NCI-H1105 (cell line): ENCODE results near the gene DUSP15.
A peak's percentile ranks its signal among the peaks of the same experiment; 100 is the strongest.

Source experiments
- DNase-seq: peaks from one replicate; lab custom pipeline; 2025; lab: John Stamatoyannopoulos, UW

DUSP15 gene

DNA sequence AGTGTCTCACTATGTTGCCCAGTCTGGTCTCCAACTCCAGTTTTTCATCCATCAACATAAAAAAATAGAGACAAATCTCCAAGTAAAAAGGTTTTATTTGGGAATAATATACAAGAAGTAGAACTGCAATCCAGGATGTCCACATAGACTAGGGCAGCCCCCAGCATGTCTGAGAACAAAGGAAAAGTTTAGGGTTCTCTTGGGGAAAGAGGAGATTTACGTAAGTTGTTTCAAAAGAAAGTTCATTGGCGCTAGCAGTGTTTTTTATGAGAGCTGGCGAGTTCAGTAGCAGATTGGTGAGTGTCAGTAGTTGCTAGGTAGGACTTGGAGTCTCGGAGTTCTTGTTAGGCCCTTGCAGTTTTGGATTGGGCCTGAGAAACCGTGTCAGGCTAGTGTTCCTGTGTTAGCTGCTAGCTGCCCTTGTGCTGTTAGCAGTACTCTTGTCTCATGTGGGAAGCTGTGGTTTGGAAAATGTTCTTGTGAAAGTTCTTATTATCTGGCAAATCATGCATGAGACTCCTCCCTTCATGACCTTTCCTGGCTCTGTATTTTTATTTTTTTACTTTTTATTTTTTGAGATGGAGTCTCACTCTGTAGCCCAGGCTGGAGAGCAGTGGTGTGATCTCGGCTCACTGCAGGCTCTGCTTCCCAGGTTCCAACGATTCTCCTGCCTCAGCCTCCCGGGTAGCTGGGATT, 24.8 kb upstream of the DUSP15 start:
- DNase-seq = no peak

DNA sequence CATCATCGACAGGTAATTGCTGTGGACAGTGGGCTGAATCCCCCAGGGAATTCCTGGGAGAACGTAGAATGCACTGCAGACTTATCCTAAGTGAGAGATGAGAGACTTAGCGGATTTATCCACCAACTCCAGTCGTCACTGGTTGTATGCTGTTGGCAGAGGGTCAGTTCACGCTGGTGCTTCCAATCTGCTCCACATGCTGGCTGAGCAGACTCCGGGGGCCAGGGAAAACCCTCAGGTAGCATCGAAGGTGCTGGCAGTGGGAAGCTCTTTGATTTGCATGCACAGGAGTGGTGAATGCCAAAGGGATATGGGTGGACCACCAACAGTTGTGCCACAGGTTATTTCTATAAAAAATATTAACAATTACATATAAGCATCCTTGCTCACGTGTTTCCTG, 20.3 kb upstream of the DUSP15 start:
- no peak for DNase-seq

DNA sequence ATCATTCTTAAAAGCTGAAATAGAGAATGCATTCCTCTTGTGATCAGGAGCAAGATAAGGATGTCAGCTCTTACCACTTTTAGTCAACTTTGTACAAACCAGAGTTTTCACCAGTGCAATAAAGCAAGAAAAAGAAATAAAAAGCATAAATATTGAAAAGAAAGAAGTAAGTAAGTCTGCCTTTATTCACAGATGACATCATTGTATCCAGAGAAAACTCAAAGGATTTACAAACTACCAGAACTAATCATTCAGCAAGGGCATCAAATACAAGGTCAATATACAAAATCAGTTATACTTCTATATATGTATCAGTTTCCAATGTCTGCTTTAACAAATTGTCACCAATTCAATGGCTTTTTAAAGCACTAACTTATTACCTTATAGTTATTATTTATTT, 13.5 kb upstream of the DUSP15 start:
- DNase-seq = no peak

DNA sequence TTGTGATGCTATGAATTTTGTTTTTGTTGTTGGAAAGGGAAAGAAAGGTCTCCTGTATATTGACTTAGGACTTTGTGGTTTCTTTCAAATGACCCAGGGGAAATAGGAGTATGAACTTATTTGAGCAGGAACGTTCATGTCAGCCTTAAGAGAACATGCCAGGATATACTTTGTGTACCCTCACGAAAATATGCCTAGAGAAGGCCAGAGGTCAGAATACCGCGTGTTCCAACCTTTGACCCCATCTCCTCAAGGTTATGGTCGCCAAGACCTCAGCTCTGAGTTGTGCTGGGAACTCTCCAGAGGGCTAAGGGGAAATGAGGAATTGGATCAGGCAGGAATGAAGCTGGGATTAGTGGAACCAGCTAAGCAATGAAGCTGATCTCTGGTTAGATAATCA, 11.6 kb upstream of the DUSP15 start:
- no peak for DNase-seq

DNA sequence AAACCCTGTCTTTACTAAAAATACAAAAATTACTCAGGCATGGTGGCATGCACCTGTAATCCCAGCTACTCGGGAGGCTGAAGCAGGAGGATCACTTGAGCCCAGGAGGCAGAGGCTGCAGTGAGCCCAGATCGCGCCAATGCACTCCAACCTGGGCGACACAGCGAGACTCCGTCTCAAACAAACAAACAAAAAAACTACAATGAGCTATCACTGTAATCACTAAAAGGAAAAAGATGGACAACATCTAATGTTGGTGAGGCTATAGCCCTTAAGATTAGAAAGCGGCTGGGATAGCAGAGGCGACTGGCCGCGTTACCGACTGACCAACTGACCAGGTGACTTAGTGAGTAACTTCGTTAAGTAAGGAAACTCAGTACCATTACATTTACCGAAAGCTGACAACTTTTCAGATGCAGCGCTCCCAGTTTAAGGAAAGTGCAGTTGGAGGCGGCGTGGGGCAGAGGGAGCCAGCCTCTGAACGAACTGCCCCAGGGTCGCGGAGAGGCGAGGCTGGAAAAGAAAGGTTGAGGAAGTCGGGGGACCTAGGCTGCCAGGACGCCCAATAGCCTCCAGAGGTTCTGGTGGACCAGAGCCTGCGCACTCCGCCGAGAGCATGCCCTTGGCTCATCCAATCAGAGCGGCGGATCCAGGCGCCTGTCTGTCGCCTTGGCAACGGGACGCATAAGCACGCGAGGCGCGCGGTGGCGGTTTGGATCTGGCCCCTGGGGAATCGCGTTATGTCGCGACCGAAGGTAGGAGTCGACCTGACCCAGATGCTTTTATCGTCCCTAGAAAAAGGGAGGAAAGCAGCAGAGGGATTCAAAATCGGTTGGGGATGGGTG, 9.0 kb upstream of the DUSP15 start:
- DNase-seq = peak; percentile 97

DNA sequence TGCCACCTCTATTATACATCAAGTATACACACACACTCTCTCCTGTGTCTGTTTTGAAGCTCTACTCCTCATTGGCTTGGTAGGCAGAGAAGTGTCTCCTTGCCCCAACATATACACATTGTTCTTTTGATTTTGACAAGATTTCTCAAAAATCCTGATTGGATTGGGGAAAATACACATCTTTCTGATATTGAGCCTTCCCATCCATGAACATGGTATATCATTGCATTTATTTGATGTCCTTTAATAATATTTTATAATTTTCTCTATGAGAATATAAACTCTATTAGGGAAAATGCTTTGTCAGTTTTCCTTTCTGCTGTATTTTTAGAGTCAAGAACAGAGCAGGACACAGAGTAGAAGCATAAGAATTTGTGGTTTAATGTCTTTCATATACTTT, 7.4 kb upstream of the DUSP15 start:
- no peak for DNase-seq

DNA sequence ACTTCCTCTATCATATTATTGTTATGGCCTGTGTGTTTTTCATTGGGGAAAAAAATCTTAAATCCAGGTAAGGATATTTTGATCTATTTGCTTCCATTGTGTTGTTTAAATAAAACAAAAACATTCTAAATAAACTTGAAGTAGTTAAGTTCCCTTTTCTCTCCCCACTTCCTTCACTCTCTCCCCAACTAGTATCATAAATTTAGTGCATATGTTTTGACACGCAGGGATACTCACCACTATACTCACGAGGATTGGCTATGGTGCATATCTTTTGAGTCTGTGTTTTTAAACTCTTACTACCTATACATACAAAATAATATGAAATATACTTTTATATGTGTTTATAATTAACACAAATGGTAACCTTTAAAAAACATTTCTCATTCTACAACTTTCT, 5.3 kb upstream of the DUSP15 start:
- DNase-seq = no peak

DNA sequence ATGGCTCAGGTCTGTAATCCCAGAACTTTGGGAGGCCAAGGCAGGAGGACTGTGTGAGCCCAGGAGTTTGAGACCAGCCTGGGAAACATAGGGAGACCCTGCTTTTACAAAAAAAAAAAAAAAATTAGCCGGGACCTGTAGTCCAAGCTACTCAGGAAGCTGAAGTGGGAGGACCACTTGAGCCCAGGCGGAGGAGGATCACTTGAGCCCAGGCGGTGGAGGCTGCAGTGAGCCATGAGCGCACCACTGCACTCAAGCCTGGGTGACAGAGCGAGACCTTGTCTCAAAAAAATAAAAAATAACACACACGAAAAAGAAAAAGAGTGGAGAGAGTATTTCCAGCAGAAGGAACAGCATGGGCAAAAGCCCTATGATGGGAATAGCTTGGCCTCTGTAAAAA, 2.1 kb upstream of the DUSP15 start:
- DNase-seq = no peak

DNA sequence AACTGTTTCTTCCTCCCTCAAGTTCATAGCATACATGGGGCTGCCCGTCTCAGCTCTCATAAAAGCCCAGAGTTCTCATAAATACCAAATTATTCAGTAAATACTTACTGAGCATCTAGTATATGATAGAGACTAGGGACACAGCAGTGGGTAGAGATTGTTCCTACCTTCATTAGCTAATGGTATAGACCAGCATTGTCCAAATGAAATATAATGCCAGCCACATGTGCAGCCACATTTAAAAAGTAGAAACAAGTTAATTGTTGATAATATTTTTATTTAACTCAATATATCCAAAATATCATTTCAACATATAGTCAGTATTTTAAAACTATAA, 1.3 kb upstream of the DUSP15 start:
- no peak for DNase-seq

DNA sequence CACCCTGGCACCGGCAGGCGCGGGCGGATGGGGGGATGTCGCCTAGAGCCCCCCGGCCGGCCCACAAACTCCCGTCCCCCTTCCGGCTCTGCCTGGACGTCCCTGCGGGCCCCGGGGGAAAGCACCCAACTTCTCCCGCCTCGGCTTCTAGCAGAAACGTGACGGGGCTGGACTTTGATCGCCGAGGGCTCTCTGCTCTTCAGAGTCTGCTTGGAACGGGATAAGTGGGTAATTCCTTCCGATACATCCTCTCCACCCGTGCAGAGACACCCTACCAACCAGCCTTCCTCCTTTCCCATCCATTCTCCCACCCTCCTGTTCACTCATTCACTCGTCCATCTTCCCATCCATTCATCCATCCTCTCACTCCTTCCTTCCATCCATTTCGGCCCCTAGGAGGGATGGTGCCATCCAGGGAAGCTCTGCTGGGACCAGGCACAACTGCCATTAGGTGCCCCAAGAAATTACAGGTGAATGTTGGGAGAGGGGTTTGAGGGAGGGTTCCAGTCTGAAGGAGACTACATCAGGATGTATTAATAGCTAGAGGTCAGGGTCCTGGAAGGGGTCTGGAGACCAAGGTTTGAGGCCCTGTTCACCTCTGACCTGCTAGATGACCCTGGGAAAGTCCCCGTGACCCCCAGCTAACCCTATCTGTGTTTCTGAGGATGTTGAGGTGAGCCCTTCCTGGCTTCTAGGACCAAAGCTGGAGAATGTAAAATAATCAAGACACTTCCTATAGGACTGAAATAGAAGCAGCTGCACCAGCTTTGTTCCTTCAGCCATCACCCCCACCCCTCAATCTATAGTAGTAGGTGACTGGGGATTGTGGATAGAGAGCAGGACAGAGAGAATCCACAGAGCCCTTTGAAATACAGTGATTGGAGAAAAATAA, 645 bp upstream of the DUSP15 start:
- no peak for DNase-seq

DNA sequence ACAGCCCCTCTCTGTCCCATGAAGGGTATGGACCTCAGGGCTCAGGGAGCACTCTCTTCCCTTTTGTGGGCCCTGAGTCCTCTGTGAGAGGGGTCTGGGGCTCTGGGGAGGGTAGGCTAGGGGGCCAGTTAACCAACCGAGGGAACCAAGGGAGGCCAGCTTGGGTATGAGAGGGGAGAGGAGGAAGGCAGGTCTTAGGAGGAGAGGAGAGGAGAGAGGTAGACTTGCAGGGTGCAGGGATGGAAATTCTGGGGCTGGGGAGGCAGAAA, 720 bp downstream of the DUSP15 start:
- DNase-seq = no peak

DNA sequence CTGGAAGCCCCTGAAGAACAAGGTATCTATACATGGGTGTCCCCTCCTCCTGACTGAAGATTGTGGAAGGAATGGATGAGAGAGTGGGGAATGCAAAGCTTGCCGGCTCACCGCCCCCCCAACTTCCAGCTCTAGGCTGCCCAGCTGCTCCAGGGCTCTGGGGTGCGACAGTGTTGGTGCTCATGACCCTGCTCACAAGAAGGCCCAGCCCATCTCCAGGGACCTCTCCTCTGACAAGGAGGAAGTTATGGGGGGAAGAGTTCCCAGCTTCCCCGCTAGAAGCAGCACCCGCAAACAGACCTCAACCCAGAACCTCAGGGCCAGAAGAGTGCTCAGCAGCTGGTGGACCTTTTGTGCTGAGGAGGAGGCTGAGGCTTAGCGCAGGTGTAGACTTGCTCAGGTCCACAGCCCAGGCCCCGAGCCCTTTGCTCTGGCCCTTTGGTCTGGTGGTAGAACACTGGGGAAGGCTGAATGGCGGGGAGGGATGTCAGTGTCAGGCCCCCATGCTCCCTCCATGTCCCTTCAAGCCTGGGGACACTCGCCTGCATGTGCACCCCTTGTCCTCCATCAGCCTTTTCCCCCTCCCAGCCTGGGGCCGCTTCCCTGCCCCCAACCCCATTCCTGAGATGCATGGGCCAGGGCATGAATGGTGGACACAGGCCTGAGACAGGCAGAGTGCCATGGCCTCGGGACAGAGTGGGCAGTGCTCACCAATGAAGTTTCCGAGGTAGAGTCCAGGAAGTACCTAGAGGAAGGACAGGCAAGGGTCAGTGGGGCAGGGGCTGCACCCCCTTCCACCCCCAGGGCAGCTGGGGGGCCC, 1.3 kb downstream of the DUSP15 start:
- DNase-seq = no peak

DNA sequence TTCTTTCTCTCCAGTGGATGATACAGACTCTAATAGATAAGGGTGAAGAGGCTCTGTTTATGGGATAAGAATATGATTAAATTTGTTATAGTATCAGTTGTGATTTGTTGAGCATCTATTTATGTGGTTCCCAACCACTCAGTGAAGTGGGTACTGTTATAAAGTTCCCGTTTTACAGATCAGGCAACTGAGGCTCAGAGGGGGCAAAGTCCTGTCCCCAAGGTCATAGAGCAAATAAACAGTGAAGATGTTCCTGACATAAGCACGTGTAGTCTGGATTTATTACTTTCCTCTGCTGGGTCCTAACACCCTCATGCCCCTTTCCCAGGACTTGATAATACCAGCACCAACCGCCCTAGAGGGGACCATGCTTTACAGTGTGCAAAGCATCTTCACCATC, 4.1 kb downstream of the DUSP15 start:
- no peak for DNase-seq

DNA sequence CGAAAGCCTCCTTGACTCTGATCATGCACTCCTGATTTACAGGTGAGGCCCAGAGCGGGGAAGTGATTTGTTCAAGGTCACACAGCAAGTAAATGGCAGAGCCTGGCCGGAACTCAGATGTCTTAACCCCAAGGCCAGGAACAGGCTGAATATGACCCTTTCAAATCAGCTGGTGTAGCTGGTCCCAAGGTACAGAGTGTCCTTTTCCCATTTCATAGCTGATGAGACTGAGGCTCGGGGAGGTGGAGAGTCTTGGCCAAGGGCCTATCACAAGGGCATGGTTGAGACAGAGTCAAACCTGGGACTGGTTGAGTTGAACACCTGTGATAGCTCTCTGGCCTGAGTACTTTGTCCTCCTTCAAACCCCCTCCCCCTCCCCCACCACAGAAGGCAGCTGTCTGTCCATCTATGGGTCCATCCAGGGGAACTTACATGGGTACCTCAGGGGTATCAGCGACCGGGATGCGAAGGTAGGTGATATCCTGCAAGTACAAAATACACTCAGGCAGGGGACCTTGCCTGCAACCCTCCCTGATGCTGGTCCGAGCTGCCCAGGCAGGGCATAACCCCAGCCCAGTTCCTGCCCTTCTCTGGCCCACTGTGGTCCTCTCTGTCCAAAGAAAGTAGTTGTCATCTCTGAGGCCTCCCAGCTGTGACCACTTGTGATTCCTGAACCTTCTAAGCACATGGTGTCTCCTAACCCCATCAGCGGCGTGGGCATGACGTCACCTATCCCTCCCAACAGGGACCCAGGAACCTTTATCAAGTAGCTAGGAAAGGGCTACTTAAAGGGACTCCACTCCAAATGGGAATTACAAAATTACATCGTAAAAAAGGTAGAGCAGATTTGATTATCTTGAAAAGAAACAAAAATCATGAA, 5.6 kb downstream of the DUSP15 start:
- DNase-seq = no peak

DNA sequence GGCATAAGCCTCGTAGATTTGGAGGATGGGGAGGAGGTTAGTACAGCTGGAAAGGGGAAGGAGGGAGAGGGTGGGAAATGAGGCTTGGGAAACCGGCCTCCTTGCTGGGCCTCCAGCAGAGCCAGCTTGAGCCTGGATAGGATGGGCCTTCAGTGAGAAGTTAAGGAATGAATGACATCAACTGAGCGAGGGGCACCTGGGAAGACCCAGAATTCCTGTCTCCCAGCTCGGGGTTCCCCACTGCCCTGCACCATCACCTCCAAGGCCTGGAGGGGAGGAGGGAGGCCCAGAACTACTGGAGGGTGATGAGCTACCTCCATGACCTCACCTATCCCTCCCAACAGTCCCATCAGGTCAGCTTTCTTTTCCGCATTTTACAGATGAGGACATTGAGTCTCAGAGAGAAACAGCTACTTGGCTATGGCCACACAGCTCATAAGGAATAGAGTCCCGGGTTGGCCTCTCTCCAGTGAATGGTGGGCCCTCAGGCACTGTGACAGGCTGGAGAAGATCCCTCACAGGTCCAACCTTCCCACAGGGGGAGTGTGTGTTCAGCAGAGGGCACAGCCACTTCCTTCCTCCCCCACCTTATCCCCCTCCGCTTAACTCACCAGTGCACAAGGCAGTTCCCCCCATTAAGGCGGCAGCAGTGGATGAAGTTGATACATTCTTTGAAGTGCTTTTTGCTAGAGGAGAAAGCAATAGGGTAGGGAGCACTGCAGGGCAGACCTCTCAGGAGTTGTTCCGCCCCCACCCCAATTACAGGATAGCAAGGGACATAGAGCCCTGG, 6.8 kb downstream of the DUSP15 start:
- DNase-seq = no peak

DNA sequence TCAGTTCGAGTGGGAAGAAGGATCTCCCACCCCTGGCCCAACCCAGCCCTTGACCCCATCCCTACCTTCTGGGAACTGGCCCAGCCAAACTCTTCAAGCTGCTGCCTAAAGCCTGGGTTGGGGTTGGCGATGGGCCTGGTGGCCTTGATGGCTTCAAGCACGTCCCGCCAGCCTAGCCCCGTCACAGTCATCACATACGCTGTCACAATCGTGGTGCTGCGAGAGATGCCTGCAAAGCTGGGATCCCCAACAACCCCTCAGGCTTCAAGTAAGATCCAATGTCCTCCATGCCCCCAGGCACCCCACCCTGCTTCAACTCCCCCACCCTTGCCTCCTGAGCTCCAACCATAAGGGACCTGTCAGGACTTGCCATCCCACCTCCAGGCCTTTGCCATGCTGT, 7.8 kb downstream of the DUSP15 start:
- no peak for DNase-seq

DNA sequence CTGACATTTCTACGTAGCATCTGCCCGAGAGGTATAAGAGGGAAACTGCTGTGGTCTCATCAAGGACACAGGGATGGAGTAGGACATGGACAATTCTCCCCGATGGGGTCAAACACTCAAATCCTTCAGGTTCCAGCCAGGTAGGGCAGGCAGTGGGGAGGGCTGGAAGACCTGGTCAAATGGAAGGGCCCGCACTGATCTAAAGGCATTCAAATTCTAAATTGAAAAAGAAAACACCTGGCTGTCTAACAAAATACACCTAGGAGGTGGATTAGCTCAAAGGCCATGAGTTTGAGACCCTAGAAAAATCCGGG, 8.2 kb downstream of the DUSP15 start:
- no peak for DNase-seq

DNA sequence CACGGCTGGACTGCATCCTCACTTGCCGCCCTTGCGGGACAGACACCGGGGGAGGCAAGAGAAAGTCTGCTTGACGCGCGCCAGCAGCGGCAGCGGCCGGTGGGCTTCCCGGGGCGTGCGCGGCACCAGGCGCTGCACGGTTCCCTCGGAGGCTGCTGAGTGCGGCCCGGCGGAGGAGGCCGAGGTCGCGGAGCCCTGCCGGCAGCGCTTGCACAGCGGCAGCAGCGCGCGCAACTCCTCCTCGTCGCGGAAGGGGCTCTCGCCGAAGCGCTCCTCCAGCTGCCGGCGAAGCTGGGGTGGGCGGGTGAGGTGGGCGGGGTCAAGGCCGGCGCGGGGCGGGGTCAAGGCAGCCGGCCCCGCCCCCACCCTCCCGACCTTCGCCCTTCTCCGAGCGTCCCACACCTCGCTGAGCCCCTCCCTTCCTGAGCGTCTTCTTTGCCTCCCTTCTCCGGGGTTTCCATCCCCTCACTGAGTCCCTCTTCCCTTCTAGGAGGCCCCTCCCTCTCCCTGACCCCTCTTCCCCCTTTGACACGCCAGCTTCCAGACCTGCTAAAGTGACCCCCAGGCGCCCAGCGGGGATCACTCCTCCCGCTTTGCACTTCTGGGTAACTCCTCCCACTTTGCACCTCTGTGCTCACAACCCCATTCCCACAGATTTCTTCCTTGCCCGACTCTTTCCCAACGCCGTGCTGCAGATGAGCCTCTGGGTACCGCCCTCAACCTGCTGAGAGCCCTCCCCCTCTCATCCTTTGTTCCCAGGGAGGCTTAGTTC, 8.8 kb downstream of the DUSP15 start:
- DNase-seq = peak; percentile 85

DNA sequence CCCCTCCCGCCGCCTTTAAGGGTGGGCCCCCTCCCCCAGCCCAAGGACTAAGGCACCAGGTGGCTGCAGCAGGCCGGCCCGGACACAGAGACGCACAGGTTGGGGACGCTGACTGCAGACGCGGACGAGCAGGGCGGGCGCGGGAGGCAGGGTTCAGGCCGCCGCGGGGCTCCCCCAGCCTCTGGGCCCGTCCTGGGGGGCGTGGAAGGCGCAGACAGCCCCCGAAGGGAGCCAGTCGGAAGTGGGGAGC, 9.3 kb downstream of the DUSP15 start:
- DNase-seq = peak; percentile 40
